Breast epithelium (tissue), 3 donors: ENCODE measurements around the gene SLC38A10.

Source experiments
- POLR2A ChIP-seq: fragments of 450-650 bp; IDR thresholded peaks from one replicate; pipeline ENCODE4 v1.6.1; 2016; ENCODE audit warnings: antibody characterized with exemption, mild to moderate bottlenecking, moderate library complexity
- POLR2AphosphoS5 ChIP-seq, 3 donors: sonication (generic); formaldehyde crosslinking; IDR thresholded peaks; one replicate each; pipeline ENCODE4 v1.6.1; 2017; ENCODE audit warnings: antibody characterized with exemption in 3 of 3
- TF ChIP-seq, protein P1 (sequence below), 3 donors: fragments of 450-650 bp; IDR thresholded peaks; one replicate each; pipeline ENCODE4 v1.5.1; 2016 to 2017; ENCODE audit warnings: antibody characterized with exemption in 3 of 3, mild to moderate bottlenecking in 3 of 3, moderate library complexity in 3 of 3

DNA sequence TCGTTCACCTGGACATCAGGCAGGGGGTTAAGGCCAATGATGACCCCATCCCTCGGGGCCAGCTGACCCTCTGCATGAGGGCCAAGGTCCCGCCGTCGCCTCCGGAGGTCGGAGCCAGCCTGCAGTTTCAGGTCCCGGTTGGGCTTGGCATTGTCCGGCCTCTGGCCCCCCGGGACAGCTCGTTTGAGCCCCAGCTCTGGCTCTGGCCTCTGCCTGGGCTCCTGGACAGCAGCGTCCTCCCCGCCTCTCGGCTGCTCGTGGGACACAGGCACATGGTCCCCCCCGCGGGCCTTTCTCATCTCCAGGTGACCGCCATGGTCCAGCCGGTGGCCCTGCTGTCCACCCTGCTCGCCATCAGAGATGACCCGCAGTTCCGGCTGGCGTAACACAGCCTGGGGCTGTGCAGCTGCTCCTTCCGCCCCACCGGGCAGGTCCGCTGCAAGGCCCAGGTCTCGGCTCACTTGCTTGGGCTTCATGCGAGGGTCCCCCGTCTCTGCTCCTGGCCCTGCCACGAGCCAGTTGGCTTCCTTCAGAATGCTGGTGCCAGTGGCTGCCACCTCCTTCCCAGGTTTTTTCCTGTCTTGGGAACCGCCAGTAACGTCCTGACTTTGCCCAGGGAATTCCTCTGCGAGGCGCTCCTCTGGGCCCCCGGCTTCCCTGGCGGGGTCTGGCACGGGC is 49.3 kb downstream of the SLC38A10 start:
- TF ChIP-seq POLR2AphosphoS5 (IDR thresholded peaks at IDR 0.05) (no peak), POLR2A (no peak)
- TF ChIP-seq, protein P1, sequence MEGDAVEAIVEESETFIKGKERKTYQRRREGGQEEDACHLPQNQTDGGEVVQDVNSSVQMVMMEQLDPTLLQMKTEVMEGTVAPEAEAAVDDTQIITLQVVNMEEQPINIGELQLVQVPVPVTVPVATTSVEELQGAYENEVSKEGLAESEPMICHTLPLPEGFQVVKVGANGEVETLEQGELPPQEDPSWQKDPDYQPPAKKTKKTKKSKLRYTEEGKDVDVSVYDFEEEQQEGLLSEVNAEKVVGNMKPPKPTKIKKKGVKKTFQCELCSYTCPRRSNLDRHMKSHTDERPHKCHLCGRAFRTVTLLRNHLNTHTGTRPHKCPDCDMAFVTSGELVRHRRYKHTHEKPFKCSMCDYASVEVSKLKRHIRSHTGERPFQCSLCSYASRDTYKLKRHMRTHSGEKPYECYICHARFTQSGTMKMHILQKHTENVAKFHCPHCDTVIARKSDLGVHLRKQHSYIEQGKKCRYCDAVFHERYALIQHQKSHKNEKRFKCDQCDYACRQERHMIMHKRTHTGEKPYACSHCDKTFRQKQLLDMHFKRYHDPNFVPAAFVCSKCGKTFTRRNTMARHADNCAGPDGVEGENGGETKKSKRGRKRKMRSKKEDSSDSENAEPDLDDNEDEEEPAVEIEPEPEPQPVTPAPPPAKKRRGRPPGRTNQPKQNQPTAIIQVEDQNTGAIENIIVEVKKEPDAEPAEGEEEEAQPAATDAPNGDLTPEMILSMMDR (IDR thresholded peaks at IDR 0.05), result no peak
